ENCODE measurements around the gene MEN1. TPM values are rescaled to one million over a fixed set of nuclear protein-coding genes. Genes with fewer than 3 reads are reported as not detected.

Gene MEN1
- total and polyA plus RNA-seq, 2 of the 13 experiments (the other 11 are each of a cell fraction or from before 2014, with no cell fraction given): 20.5 to 27.3 TPM

- TF ChIP-seq, protein P1, sequence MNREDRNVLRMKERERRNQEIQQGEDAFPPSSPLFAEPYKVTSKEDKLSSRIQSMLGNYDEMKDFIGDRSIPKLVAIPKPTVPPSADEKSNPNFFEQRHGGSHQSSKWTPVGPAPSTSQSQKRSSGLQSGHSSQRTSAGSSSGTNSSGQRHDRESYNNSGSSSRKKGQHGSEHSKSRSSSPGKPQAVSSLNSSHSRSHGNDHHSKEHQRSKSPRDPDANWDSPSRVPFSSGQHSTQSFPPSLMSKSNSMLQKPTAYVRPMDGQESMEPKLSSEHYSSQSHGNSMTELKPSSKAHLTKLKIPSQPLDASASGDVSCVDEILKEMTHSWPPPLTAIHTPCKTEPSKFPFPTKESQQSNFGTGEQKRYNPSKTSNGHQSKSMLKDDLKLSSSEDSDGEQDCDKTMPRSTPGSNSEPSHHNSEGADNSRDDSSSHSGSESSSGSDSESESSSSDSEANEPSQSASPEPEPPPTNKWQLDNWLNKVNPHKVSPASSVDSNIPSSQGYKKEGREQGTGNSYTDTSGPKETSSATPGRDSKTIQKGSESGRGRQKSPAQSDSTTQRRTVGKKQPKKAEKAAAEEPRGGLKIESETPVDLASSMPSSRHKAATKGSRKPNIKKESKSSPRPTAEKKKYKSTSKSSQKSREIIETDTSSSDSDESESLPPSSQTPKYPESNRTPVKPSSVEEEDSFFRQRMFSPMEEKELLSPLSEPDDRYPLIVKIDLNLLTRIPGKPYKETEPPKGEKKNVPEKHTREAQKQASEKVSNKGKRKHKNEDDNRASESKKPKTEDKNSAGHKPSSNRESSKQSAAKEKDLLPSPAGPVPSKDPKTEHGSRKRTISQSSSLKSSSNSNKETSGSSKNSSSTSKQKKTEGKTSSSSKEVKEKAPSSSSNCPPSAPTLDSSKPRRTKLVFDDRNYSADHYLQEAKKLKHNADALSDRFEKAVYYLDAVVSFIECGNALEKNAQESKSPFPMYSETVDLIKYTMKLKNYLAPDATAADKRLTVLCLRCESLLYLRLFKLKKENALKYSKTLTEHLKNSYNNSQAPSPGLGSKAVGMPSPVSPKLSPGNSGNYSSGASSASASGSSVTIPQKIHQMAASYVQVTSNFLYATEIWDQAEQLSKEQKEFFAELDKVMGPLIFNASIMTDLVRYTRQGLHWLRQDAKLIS (CRISPR knock-in tag; IDR thresholded peaks at IDR 0.05): no peak
- TF ChIP-seq, protein P2, sequence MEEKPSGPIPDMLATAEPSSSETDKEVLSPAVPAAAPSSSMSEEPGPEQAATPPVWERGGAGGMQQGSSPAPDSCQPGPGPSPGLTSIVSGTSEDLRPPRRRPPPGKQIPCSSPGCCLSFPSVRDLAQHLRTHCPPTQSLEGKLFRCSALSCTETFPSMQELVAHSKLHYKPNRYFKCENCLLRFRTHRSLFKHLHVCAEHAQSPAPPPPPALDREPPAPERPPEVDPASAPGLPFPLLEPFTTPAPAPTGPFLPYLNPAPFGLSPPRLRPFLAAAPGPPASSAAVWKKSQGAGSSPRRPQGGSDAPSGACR (CRISPR knock-in tag; IDR thresholded peaks at IDR 0.05): no peak
- TF ChIP-seq MYC (CRISPR knock-in tag; IDR thresholded peaks at IDR 0.05; ENCODE audit: borderline replicate concordance): peak; percentile 67
- TF ChIP-seq, protein P3, sequence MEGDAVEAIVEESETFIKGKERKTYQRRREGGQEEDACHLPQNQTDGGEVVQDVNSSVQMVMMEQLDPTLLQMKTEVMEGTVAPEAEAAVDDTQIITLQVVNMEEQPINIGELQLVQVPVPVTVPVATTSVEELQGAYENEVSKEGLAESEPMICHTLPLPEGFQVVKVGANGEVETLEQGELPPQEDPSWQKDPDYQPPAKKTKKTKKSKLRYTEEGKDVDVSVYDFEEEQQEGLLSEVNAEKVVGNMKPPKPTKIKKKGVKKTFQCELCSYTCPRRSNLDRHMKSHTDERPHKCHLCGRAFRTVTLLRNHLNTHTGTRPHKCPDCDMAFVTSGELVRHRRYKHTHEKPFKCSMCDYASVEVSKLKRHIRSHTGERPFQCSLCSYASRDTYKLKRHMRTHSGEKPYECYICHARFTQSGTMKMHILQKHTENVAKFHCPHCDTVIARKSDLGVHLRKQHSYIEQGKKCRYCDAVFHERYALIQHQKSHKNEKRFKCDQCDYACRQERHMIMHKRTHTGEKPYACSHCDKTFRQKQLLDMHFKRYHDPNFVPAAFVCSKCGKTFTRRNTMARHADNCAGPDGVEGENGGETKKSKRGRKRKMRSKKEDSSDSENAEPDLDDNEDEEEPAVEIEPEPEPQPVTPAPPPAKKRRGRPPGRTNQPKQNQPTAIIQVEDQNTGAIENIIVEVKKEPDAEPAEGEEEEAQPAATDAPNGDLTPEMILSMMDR (CRISPR knock-in tag; IDR thresholded peaks at IDR 0.05): 0 out of 2 replicates have a peak, but pooled peaks have one; percentile 10
- TF ChIP-seq HNRNPUL1 (IDR thresholded peaks at IDR 0.05; ENCODE audit: low read depth, low read length): 0 out of 2 replicates have a peak, but pooled peaks have one; percentile 23
- TF ChIP-seq RXRA (CRISPR knock-in tag; IDR thresholded peaks at IDR 0.05): no peak; the same call in 1 of the 2 replicates
- 0 out of 2 replicates have a peak, but pooled peaks have one; percentile 20 for TF ChIP-seq MTA1 (CRISPR knock-in tag; IDR thresholded peaks at IDR 0.05; ENCODE audit: borderline replicate concordance)
- no peak for TF ChIP-seq ZNF30 (CRISPR knock-in tag; IDR thresholded peaks at IDR 0.05)
- TF ChIP-seq FOXO1 (CRISPR knock-in tag; IDR thresholded peaks at IDR 0.05): no peak
- TF ChIP-seq ZNF83 (CRISPR knock-in tag; IDR thresholded peaks at IDR 0.05; ENCODE audit: borderline replicate concordance): no peak
- TF ChIP-seq ZNF207 (IDR thresholded peaks at IDR 0.05; ENCODE audit: borderline replicate concordance): no peak
- peak; percentile 78 for TF ChIP-seq SP5 (CRISPR knock-in tag; IDR thresholded peaks at IDR 0.05; ENCODE audit: borderline replicate concordance, low read depth)
- TF ChIP-seq HNRNPLL (IDR thresholded peaks at IDR 0.05; ENCODE audit: low read depth, low read length, poor library complexity, severe bottlenecking): peak; percentile 81
- TF ChIP-seq ZBTB38 (CRISPR knock-in tag; IDR thresholded peaks at IDR 0.05): no peak; the same call in 1 of the 2 replicates
- no peak for TF ChIP-seq MAFG (CRISPR knock-in tag; IDR thresholded peaks at IDR 0.05)
- TF ChIP-seq ZBTB7A (CRISPR knock-in tag; IDR thresholded peaks at IDR 0.05): no peak
- TF ChIP-seq ZNF333 (CRISPR knock-in tag; IDR thresholded peaks at IDR 0.05; ENCODE audit: borderline replicate concordance): no peak
- no peak for TF ChIP-seq NFE2L1 (CRISPR knock-in tag; IDR thresholded peaks at IDR 0.05; ENCODE audit: borderline replicate concordance)
- TF ChIP-seq ISX (CRISPR knock-in tag; conservative IDR thresholded peaks at IDR 0.05): no peak
- TF ChIP-seq, protein P4, sequence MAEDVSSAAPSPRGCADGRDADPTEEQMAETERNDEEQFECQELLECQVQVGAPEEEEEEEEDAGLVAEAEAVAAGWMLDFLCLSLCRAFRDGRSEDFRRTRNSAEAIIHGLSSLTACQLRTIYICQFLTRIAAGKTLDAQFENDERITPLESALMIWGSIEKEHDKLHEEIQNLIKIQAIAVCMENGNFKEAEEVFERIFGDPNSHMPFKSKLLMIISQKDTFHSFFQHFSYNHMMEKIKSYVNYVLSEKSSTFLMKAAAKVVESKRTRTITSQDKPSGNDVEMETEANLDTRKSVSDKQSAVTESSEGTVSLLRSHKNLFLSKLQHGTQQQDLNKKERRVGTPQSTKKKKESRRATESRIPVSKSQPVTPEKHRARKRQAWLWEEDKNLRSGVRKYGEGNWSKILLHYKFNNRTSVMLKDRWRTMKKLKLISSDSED (CRISPR knock-in tag; IDR thresholded peaks at IDR 0.05): no peak
- TF ChIP-seq PITX1 (CRISPR knock-in tag; IDR thresholded peaks at IDR 0.05): peak; percentile 34; the same call in 1 of the 2 replicates
- TF ChIP-seq ETS1 (CRISPR knock-in tag; IDR thresholded peaks at IDR 0.05): no peak
Measured at GRCh38 chr11:64810271-64810890, at the start of gene MEN1 (continued).

All from HepG2 (cell line).